HepG2 (cell line): ENCODE measurements around the gene HMGN1. TPM values are rescaled to one million over a fixed set of nuclear protein-coding genes. Genes with fewer than 3 reads are reported as not detected.

Source experiments
- AGO1 ChIP-seq: fragments of 200-400 bp; formaldehyde crosslinking; IDR thresholded peaks from 2 replicates; pipeline ENCODE4 v1.6.1; 2017; ENCODE audit warnings: mild to moderate bottlenecking, low read depth, low read length, moderate library complexity; ENCODE audit not compliant: poor library complexity, severe bottlenecking
- AKAP8 ChIP-seq: sonication (generic); formaldehyde crosslinking; IDR thresholded peaks from 2 replicates; pipeline ENCODE4 v1.5.1; 2020; ENCODE audit warnings: mild to moderate bottlenecking, missing genetic modification reagents
- CEBPG ChIP-seq: IDR thresholded peaks from 2 replicates; pipeline ENCODE4 v1.6.1; 2016
- CHCHD3 ChIP-seq: sonication (generic); formaldehyde crosslinking; IDR thresholded peaks from 2 replicates; pipeline ENCODE4 v1.8.0; 2022; ENCODE audit warnings: mild to moderate bottlenecking, missing genetic modification reagents, moderate library complexity
- ELF1 ChIP-seq: sonication (generic); formaldehyde crosslinking; IDR thresholded peaks from 2 replicates; pipeline ENCODE4 v1.4.0; 2020; ENCODE audit warnings: missing genetic modification reagents
- ETV6 ChIP-seq: sonication (generic); formaldehyde crosslinking; conservative IDR thresholded peaks from 2 replicates; pipeline ENCODE4 v1.4.0; 2020; ENCODE audit warnings: missing genetic modification reagents
- HIVEP1 ChIP-seq: sonication (generic); formaldehyde crosslinking; IDR thresholded peaks from 2 replicates; pipeline ENCODE4 v1.4.0; 2020; ENCODE audit warnings: mild to moderate bottlenecking, missing genetic modification reagents
- HMGA1 ChIP-seq: sonication (generic); formaldehyde crosslinking; conservative IDR thresholded peaks from 2 replicates; pipeline ENCODE4 v1.4.0; 2020; ENCODE audit warnings: missing genetic modification reagents
- HOXA3 ChIP-seq: sonication (generic); formaldehyde crosslinking; IDR thresholded peaks from 2 replicates; pipeline ENCODE4 v1.5.0; 2020; ENCODE audit warnings: missing genetic modification reagents
- HOXA7 ChIP-seq: sonication (generic); formaldehyde crosslinking; IDR thresholded peaks from 2 replicates; pipeline ENCODE4 v1.8.1; 2022; ENCODE audit warnings: mild to moderate bottlenecking, missing genetic modification reagents, moderate library complexity
- HOXD1 ChIP-seq: sonication (generic); formaldehyde crosslinking; IDR thresholded peaks from 2 replicates; pipeline ENCODE4 v1.5.0; 2020; ENCODE audit warnings: missing genetic modification reagents
- MBNL3 ChIP-seq: fragments of 250-450 bp; sonication (Bioruptor Pico); conservative IDR thresholded peaks from 2 replicates; pipeline ENCODE4 v1.8.0; 2022; ENCODE audit warnings: mild to moderate bottlenecking, inconsistent platforms
- MZF1 ChIP-seq: sonication (generic); formaldehyde crosslinking; IDR thresholded peaks from 2 replicates; pipeline ENCODE4 v1.8.1; 2023; ENCODE audit warnings: mild to moderate bottlenecking, missing genetic modification reagents, borderline replicate concordance
- RFXAP ChIP-seq: sonication (generic); formaldehyde crosslinking; IDR thresholded peaks from 2 replicates; pipeline ENCODE4 v1.4.0; 2020; ENCODE audit warnings: missing genetic modification reagents, borderline replicate concordance
- STAT5B ChIP-seq: sonication (generic); formaldehyde crosslinking; IDR thresholded peaks from 2 replicates; pipeline ENCODE4 v1.4.0; 2020; ENCODE audit warnings: missing genetic modification reagents
- TFE3 ChIP-seq: IDR thresholded peaks from 2 replicates; pipeline ENCODE4 v1.6.1; 2016
- ZNF24 ChIP-seq: fragments of 450-650 bp; IDR thresholded peaks from 2 replicates; pipeline ENCODE4 v1.6.1; 2017; ENCODE audit warnings: antibody characterized with exemption, mild to moderate bottlenecking
- ZNF441 ChIP-seq: sonication (generic); formaldehyde crosslinking; IDR thresholded peaks from 2 replicates; pipeline ENCODE4 v1.7.0; 2021; ENCODE audit warnings: missing genetic modification reagents, borderline replicate concordance
- ZNF605 ChIP-seq: sonication (generic); formaldehyde crosslinking; IDR thresholded peaks from 2 replicates; pipeline ENCODE4 v1.8.0; 2022; ENCODE audit warnings: mild to moderate bottlenecking, missing genetic modification reagents
- ZNF7 ChIP-seq: IDR thresholded peaks from 2 replicates; pipeline ENCODE4 v1.6.1; 2016; ENCODE audit warnings: missing biosample characterization, missing genetic modification reagents
- polyA plus RNA-seq, 8 experiments: library from polyadenylated mRNA; depleted of rRNA in 3 of 8; stranded (reverse) in 7 of 8; unstranded in 1 of 8; fragments of >200 nt; fragmentation: Illumina TruSeq in 4 of 8; extraction: Trizol in 4 of 8; gene quantifications; 2 replicates each; pipeline versions ENCODE4 v1.2.1 to v1.2.3, GENCODE V29; 2011 to 2016; ENCODE audit warnings: low read depth in 4 of 8, missing spikeins in 1 of 8, mixed read lengths in 1 of 8; ENCODE audit not compliant: insufficient read depth in 1 of 8
- total RNA-seq, 5 experiments: library from RNA; depleted of rRNA; stranded (reverse); fragments of >200 nt; fragmentation: Illumina TruSeq; extraction: Trizol; gene quantifications; 2 replicates each; pipeline ENCODE4 v1.2.3, GENCODE V29; 2016; ENCODE audit warnings: low read depth in 1 of 5
- TF ChIP-seq, protein P1 (sequence below): sonication (generic); formaldehyde crosslinking; IDR thresholded peaks from 2 replicates; pipeline ENCODE4 v1.5.1; 2020; ENCODE audit warnings: mild to moderate bottlenecking, missing genetic modification reagents, borderline replicate concordance
- TF ChIP-seq, protein P2 (sequence below): sonication (generic); formaldehyde crosslinking; IDR thresholded peaks from 2 replicates; pipeline ENCODE4 v1.4.0; 2020; ENCODE audit warnings: missing genetic modification reagents; ENCODE audit errors: not compliant biosample characterization
- TF ChIP-seq, protein P3 (sequence below): IDR thresholded peaks from 2 replicates; pipeline ENCODE4 v1.6.1; 2016; ENCODE audit warnings: mild to moderate bottlenecking, missing biosample characterization, missing genetic modification reagents

The HMGN1 gene
- total and polyA plus RNA-seq, 2 of the 13 experiments (the other 11 are each of a cell fraction or from before 2014, with no cell fraction given) = 104 to 286 TPM

GRCh38 chr21:39385299-39386145 is 36.6 kb upstream of the HMGN1 start (continued):
- TF ChIP-seq, protein P1, sequence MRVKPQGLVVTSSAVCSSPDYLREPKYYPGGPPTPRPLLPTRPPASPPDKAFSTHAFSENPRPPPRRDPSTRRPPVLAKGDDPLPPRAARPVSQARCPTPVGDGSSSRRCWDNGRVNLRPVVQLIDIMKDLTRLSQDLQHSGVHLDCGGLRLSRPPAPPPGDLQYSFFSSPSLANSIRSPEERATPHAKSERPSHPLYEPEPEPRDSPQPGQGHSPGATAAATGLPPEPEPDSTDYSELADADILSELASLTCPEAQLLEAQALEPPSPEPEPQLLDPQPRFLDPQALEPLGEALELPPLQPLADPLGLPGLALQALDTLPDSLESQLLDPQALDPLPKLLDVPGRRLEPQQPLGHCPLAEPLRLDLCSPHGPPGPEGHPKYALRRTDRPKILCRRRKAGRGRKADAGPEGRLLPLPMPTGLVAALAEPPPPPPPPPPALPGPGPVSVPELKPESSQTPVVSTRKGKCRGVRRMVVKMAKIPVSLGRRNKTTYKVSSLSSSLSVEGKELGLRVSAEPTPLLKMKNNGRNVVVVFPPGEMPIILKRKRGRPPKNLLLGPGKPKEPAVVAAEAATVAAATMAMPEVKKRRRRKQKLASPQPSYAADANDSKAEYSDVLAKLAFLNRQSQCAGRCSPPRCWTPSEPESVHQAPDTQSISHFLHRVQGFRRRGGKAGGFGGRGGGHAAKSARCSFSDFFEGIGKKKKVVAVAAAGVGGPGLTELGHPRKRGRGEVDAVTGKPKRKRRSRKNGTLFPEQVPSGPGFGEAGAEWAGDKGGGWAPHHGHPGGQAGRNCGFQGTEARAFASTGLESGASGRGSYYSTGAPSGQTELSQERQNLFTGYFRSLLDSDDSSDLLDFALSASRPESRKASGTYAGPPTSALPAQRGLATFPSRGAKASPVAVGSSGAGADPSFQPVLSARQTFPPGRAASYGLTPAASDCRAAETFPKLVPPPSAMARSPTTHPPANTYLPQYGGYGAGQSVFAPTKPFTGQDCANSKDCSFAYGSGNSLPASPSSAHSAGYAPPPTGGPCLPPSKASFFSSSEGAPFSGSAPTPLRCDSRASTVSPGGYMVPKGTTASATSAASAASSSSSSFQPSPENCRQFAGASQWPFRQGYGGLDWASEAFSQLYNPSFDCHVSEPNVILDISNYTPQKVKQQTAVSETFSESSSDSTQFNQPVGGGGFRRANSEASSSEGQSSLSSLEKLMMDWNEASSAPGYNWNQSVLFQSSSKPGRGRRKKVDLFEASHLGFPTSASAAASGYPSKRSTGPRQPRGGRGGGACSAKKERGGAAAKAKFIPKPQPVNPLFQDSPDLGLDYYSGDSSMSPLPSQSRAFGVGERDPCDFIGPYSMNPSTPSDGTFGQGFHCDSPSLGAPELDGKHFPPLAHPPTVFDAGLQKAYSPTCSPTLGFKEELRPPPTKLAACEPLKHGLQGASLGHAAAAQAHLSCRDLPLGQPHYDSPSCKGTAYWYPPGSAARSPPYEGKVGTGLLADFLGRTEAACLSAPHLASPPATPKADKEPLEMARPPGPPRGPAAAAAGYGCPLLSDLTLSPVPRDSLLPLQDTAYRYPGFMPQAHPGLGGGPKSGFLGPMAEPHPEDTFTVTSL (CRISPR knock-in tag) = no peak
- TF ChIP-seq HOXA3 = peak; percentile 94
- no peak; the same call in 1 of the 2 replicates for TF ChIP-seq ZNF605 (CRISPR knock-in tag)
- TF ChIP-seq CHCHD3 (CRISPR knock-in tag) = no peak
- TF ChIP-seq AGO1 = peak; percentile 77
- TF ChIP-seq, protein P2, sequence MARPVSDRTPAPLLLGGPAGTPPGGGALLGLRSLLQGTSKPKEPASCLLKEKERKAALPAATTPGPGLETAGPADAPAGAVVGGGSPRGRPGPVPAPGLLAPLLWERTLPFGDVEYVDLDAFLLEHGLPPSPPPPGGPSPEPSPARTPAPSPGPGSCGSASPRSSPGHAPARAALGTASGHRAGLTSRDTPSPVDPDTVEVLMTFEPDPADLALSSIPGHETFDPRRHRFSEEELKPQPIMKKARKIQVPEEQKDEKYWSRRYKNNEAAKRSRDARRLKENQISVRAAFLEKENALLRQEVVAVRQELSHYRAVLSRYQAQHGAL (CRISPR knock-in tag) = no peak
- TF ChIP-seq ETV6 (CRISPR knock-in tag) = no peak
- TF ChIP-seq MBNL3 (CRISPR knock-in tag) = no peak
- TF ChIP-seq, protein P3, sequence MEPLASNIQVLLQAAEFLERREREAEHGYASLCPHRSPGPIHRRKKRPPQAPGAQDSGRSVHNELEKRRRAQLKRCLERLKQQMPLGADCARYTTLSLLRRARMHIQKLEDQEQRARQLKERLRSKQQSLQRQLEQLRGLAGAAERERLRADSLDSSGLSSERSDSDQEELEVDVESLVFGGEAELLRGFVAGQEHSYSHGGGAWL (CRISPR knock-in tag) = peak; percentile 55
- TF ChIP-seq ELF1 (CRISPR knock-in tag) = peak; percentile 36; the same call in 1 of the 2 replicates
- peak; percentile 18; the same call in 1 of the 2 replicates for TF ChIP-seq ZNF441
- TF ChIP-seq ZNF7 (CRISPR knock-in tag) = no peak
- no peak for TF ChIP-seq CEBPG
- peak; percentile 76; the same call in 1 of the 2 replicates for TF ChIP-seq AKAP8 (CRISPR knock-in tag)
- no peak for TF ChIP-seq HOXA7 (CRISPR knock-in tag)
- TF ChIP-seq HIVEP1 (CRISPR knock-in tag) = no peak
- peak; percentile 72 for TF ChIP-seq TFE3
- no peak for TF ChIP-seq HOXD1
- TF ChIP-seq RFXAP = peak; percentile 22; the same call in 1 of the 2 replicates
- no peak for TF ChIP-seq MZF1 (CRISPR knock-in tag)
- TF ChIP-seq STAT5B (CRISPR knock-in tag) = no peak
- no peak for TF ChIP-seq HMGA1 (CRISPR knock-in tag)
- TF ChIP-seq ZNF24 = no peak
